GM18499 (cell line): ENCODE results near the gene TDRD10.
"Not testable (repeated sequence)": the region's sequence is repeated elsewhere in the genome, so short reads cannot be mapped to it uniquely, and the experiment has no call there.

ENCODE experiments used
- ATAC-seq: cut with Tn5 transposase; IDR thresholded peaks from one replicate; pipeline ENCODE4 v1.9.1; 2021; ENCODE audit warnings: moderate number of reproducible peaks; ENCODE audit not compliant: insufficient read depth, unreplicated experiment

TDRD10 gene

GRCh38 chr1:154478639-154479038, 23.4 kb upstream of the TDRD10 start:
- ATAC-seq = no peak

DNA sequence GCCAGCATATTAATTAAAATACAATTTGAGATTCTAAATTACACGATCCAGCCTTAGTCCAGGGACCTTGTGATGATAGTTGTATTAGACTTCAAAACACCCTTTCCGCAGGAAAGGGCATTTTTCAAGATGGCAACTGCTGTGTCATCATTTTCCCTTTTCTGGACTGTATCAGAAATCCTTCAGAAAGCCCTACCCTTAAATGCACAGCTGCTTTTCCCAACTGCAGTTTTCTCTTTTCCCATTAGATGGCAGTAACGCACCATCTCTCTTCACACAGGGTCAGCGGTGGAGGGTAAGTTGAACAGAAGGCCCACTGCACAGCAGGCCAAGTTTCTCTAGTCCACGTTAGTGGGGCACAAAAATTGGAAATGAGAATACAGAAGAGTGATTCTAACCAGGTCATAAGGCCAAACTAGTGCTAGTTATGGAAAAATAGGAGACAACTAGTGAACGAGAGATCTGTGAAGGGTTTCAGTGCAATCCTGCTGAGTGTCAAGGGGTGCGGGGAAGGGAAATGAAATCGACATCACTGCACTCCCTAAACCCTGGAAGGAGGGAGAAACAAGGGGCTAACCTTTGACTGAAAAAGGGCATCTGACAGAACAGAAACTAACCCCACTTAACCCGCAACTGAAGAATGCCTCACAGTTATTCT, 22.1 kb upstream of the TDRD10 start:
- ATAC-seq = no peak

- ATAC-seq = no peak
Observed at GRCh38 chr1:154481053-154481452, 21.0 kb upstream of the TDRD10 start.

- no peak for ATAC-seq
Observed at GRCh38 chr1:154483941-154484803, 17.8 kb upstream of the TDRD10 start.

GRCh38 chr1:154485106-154485505, 16.9 kb upstream of the TDRD10 start:
- ATAC-seq = no peak

DNA sequence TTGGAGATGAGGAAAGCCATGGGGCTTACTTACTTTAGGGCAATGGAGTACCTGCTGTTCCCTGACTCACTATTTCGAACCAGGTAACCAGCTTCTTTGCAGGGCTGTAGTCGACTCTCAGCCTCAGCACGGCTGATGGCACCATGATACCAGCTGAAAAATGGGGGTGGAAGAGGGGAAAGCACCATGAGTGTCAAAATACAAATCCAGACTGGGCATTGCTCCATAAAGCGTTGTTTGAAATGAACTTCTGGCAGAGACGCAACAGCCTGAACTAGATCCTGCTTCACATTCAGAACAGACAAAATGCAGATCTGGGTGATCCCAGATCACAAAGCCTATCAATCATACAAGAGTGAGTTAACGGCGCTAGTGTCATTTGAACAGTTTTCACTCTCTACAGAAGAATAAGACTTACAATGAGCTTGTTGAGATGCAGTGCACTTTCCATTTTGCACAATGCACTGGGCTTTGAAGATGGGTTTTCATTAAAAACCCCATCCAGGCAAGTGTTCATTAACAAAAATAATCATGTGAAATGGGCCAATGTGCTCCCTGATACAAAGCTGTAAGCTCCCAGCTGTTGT, 16.0 kb upstream of the TDRD10 start:
- no peak for ATAC-seq

DNA sequence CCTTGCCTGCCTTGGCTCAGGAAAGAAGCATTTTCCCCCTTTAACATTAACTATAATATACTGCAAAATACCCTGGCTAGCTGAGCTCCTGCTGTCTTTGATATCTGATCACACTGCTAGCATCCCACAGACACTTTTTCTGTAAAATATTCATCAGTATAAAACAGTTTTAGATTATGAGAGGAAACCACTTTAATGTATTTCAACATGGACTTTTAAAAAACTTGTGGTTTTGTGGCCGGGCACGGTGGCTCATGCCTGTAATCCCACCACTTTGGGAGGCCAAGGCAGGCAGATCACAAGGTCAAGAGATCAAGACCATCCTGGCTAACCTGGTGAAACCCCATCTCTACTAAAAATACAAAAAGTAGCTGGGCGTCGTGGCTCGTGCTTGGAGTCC, 15.3 kb upstream of the TDRD10 start:
- ATAC-seq = not testable (repeated sequence)

DNA sequence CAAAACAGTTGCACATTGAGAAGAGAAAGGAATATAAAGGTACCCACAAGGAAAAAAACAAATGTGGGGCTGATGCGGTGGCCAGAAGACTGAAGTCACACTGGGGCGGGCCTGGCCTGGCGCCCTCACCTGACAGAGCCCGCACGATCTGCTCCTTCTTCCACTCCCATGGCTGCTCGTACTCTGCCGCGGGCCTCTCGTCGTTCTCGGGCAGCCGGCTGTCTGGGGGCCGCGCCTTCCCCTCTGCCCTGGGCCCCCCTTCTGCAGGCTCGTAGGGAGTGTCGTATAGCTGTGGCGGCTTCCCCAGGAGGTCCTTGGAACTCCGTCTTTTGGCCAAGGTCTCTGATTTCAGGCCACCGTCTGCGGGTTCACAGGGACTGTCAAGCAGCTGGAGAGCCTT, 13.1 kb upstream of the TDRD10 start:
- no peak for ATAC-seq

DNA sequence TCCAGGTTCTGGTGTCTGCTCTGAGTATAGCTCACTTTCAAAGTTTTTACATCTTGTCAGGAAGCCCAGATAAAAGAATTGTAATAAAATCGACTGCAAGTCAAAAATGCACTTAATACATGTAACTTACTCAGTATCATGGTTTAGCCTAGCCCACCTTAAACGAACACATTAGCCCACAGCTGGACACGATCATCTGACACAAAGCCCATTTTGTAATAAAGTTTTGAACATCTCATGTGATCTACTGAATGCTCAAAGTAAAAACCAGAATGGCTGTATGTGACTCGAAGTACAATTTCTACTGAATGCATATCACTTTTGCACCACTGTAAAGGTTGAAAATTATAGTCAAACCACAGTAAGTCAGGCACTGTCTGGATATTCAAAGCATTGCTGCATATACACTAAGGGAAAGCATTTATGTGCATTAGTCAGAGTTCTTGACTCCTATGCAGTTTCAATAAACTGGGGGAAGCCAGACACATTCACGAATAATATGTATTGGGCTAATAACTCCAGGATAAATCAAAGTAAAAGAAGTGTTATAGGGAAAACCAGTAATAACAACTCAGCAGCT, 12.2 kb upstream of the TDRD10 start:
- ATAC-seq = no peak

GRCh38 chr1:154490317-154490716, 11.7 kb upstream of the TDRD10 start:
- ATAC-seq = no peak

DNA sequence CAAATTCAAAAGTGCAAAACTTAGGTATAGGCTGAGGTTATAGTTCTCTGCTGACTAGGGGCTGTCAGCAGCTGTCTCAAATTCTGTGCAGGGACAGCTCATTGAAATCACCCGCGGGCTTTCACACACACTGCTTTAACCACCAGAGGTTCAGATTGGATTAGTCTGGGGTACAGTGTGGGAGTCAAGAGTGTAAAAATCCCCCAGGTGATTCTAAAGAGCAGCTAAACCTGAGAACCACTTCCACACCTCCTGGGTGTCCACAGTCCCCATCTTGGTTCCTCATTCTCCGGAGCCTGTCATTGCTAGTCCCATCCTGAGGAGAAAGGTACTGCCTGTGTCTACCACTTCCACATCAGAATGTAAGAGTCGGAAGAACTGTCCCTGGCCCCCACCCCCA, 9.9 kb upstream of the TDRD10 start:
- no peak for ATAC-seq

GRCh38 chr1:154493276-154493675, 8.7 kb upstream of the TDRD10 start:
- no peak for ATAC-seq

GRCh38 chr1:154495496-154496273, 6.3 kb upstream of the TDRD10 start:
- ATAC-seq = no peak

- ATAC-seq = no peak
Observed at GRCh38 chr1:154496383-154496782, 5.6 kb upstream of the TDRD10 start.

DNA sequence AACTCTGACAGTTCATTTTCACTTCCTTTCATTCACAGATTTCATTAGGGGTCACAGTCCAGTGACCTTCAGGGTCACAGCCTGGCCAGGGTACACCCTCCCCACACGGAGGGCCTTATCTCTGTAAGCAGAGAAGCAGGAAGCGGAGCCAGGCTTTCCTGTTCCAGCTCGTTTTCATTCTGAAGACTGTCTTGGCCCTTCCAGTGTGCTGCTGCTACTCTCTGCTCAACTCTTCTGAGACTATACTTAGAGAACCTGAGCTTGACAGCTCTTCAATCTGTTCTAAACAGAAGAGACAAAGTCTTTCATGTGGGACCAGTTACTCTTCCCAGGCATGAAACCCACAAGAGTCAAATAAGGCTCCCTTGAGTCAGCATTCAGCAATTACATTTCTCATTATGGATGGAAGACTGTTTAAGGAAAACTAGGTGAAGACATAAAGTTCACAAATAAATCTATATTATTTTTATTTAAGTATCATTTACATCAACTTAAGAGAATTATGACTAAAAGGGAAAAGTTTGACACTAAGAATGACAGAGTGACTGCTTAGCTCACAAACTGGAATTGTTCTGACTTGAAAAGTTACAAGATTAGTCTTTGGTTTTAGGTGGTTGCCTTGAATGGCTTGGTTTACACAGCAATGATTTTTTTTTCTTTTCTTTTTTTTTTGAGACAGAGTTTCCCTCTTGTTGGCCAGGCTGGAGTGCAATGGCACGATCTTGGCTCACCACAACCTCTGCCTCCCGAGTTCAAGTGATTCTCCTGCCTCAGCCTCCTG, 4.8 kb upstream of the TDRD10 start:
- no peak for ATAC-seq

- no peak for ATAC-seq
Observed at GRCh38 chr1:154499446-154499845, 2.6 kb upstream of the TDRD10 start.

DNA sequence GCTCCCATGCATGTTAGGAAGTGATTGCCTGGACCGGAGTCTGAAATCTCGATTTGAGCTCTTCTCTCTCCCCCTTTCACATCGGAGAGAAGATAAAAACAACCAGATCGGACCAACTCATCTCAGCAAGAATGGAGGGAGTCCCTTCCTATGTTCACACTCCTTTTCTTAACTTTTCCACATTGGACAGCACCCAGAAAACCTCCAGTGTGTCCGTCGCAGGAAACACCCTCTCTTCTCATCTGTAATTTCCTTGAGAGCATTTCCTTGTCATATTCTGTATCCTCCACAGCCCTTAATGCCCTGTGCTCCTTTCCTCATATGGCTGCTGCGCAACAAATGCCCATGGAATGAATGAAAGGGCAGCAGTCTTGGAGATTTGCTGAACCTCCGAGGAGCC, 1.5 kb upstream of the TDRD10 start:
- no peak for ATAC-seq

DNA sequence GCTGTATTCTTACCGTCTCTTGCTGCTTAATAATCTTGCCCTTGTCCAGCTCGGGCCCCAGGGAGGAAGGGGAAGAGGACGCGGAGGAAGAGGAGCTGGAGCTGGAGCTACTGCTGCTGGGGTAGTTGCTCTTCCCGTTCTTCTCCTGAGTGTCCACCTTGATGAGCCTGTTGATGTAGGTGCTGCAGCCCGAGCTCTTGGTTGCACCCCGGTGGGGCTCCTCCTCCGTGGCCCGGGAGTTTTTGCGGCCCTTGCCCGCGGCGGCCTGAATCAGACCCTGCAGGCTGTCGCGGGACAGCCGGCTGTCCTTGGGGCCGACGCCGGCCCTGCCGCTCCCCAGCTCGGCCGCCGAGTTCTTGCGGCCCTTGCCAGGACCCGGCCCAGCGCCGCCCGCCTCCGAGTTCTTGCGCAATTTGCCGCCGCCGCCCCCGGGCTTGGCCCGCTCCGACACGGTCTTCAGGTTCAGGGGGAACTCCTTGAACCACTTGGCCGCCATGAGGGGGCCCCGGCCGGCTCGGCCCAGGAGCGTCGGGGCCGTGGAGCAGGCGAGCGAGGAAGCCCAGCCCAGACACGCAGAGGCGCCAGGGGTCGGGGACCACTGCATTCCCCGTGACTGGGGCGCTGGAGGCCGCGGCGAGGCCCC, 475 bp upstream of the TDRD10 start:
- no peak for ATAC-seq

DNA sequence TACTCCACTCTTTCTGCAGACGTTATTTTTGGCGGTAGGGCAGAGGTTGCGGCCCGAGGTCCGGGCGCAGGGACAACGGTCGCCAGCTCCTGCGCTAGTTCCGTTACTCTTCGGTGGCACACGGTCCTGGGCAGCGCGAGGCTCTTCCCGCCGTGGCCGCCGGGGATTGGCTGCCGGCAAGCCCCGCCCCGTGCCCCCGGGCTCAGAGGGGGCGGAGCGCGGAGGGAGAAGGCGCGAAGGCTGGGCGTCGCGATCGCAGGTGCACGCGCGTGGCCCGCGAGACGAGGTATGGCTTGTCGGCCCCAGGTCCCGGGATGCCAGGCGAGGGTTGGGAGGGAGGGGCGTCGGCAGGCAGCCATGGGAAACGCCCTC, 711 bp downstream of the TDRD10 start:
- no peak for ATAC-seq
